GM19397 (cell line): ENCODE data around the gene MARCHF5.
"Not testable (repeated sequence)": the region's sequence is repeated elsewhere in the genome, so short reads cannot be mapped to it uniquely, and the experiment has no call there.

ENCODE experiments used
- ATAC-seq: cut with Tn5 transposase; IDR thresholded peaks from one replicate; pipeline ENCODE4 v1.9.1; 2021; ENCODE audit warnings: mild to moderate bottlenecking, moderate library complexity; ENCODE audit not compliant: unreplicated experiment

Gene MARCHF5

GRCh38 chr10:92385831-92386230, 94.9 kb downstream of the MARCHF5 start:
- no peak for ATAC-seq

GRCh38 chr10:92387289-92387940, 96.4 kb downstream of the MARCHF5 start:
- ATAC-seq = no peak

GRCh38 chr10:92393173-92393572, 102.2 kb downstream of the MARCHF5 start:
- ATAC-seq = not testable (repeated sequence)

GRCh38 chr10:92395271-92395670, 104.3 kb downstream of the MARCHF5 start:
- ATAC-seq = no peak

- not testable (repeated sequence) for ATAC-seq
Measured at GRCh38 chr10:92402234-92402633, 111.3 kb downstream of the MARCHF5 start.
